Muscle layer of duodenum (tissue), 2 donors: Measurements from ENCODE around the gene MYZAP.
"Not testable (repeated sequence)": the region's sequence is repeated elsewhere in the genome, so short reads cannot be mapped to it uniquely, and the experiment has no call there.

Source experiments
- H3K27ac ChIP-seq: one replicate; pipeline ENCODE4 v1.7.0; 2013; ENCODE audit warnings: mild to moderate bottlenecking, low read length
- H3K27me3 ChIP-seq: one replicate; pipeline ENCODE4 v1.7.0; 2013; ENCODE audit warnings: low read depth, mild to moderate bottlenecking, control low read depth, low read length
- H3K36me3 ChIP-seq, 2 donors: one replicate each; pipeline ENCODE4 v1.7.0; 2013; ENCODE audit warnings: low read length in 2 of 2, control low read depth in 1 of 2, mild to moderate bottlenecking in 1 of 2; ENCODE audit not compliant: insufficient read depth in 2 of 2, control insufficient read depth in 1 of 2
- H3K4me1 ChIP-seq, 2 donors: one replicate each; pipeline ENCODE4 v1.7.0; 2013; ENCODE audit warnings: low read length in 2 of 2, mild to moderate bottlenecking in 2 of 2, control low read depth in 1 of 2, moderate library complexity in 1 of 2; ENCODE audit not compliant: insufficient read depth in 2 of 2, control insufficient read depth in 1 of 2
- H3K4me3 ChIP-seq, 2 donors: one replicate each; pipeline ENCODE4 v1.7.0; 2013; ENCODE audit warnings: low read length in 2 of 2, low read depth in 1 of 2, mild to moderate bottlenecking in 1 of 2
- H3K9me3 ChIP-seq, 2 donors: one replicate each; pipeline ENCODE4 v1.7.0; 2013; ENCODE audit warnings: low read length in 2 of 2, control low read depth in 1 of 2, mild to moderate bottlenecking in 1 of 2; ENCODE audit not compliant: control insufficient read depth in 1 of 2
- donor health status: healthy.

The MYZAP gene

GRCh38 chr15:57606816-57607215, 15.1 kb downstream of the MYZAP start:
- H3K4me3 ChIP-seq, result no peak overlapping the region
- no peaks in the 10 kb centered on the region for H3K36me3 ChIP-seq
- H3K27me3 ChIP-seq, result no peaks in the 10 kb centered on the region
- H3K27ac ChIP-seq, result peak overlapping the region; percentile 36
- no peaks in the 10 kb centered on the region for H3K9me3 ChIP-seq
- peaks cover 6 to 10% of the 10 kb centered on the region in 2 donors for H3K4me1 ChIP-seq

- H3K27ac ChIP-seq, result peak overlapping the region; percentile 36
- peaks cover 12 to 17% of the 10 kb centered on the region in 2 donors for H3K4me1 ChIP-seq
- H3K4me3 ChIP-seq, result no peak overlapping the region
- H3K9me3 ChIP-seq, result no peaks in the 10 kb centered on the region
- no peaks in the 10 kb centered on the region for H3K27me3 ChIP-seq
- no peaks in the 10 kb centered on the region for H3K36me3 ChIP-seq
Measured at GRCh38 chr15:57607570-57608000, 15.9 kb downstream of the MYZAP start.

- Histone ChIP-seq H3K36me3 (no peaks in the 10 kb centered on the region), H3K27ac (peak overlapping the region; percentile 72), H3K9me3 (no peaks in the 10 kb centered on the region), H3K4me3 (no peak overlapping the region), H3K27me3 (no peaks in the 10 kb centered on the region), H3K4me1 (peaks cover 12 to 17% of the 10 kb centered on the region in 2 donors)
Measured at GRCh38 chr15:57609805-57610529, 18.3 kb downstream of the MYZAP start.

GRCh38 chr15:57611123-57611522, 19.4 kb downstream of the MYZAP start:
- Histone ChIP-seq H3K4me3 (no peak overlapping the region), H3K9me3 (no peaks in the 10 kb centered on the region), H3K27ac (peak overlapping the region; percentile 59), H3K27me3 (no peaks in the 10 kb centered on the region), H3K4me1 (peaks cover 12 to 17% of the 10 kb centered on the region in 2 donors), H3K36me3 (no peaks in the 10 kb centered on the region)

GRCh38 chr15:57611938-57612337, 20.2 kb downstream of the MYZAP start:
- H3K4me3 ChIP-seq, result no peak overlapping the region
- H3K4me1 ChIP-seq, result peaks cover 10 to 17% of the 10 kb centered on the region in 2 donors
- no peaks in the 10 kb centered on the region for H3K36me3 ChIP-seq
- no peaks in the 10 kb centered on the region for H3K27me3 ChIP-seq
- no peaks in the 10 kb centered on the region for H3K9me3 ChIP-seq
- peak overlapping the region; percentile 59 for H3K27ac ChIP-seq

- H3K4me1 ChIP-seq, result peaks cover 5 to 17% of the 10 kb centered on the region in 2 donors
Measured at GRCh38 chr15:57614241-57614640, 22.5 kb downstream of the MYZAP start.

GRCh38 chr15:57615951-57616496, 24.3 kb downstream of the MYZAP start:
- not testable (repeated sequence) for H3K4me3 ChIP-seq, H3K27me3 ChIP-seq, H3K27ac ChIP-seq, H3K36me3 ChIP-seq, H3K9me3 ChIP-seq
- H3K4me1 ChIP-seq, result peaks cover 5 to 12% of the 10 kb centered on the region in 2 donors

More at GRCh38 chr15:57614241-57614640, 22.5 kb downstream of the MYZAP start:
- Histone ChIP-seq H3K27ac (no peak overlapping the region), H3K4me3 (no peak overlapping the region), H3K36me3 (no peaks in the 10 kb centered on the region), H3K9me3 (no peaks in the 10 kb centered on the region), H3K27me3 (no peaks in the 10 kb centered on the region)

- Histone ChIP-seq H3K27me3 (no peaks in the 10 kb centered on the region), H3K36me3 (no peaks in the 10 kb centered on the region), H3K4me3 (no peak overlapping the region), H3K4me1 (no peaks in the 10 kb centered on the region), H3K27ac (no peak overlapping the region), H3K9me3 (no peaks in the 10 kb centered on the region)
Measured at GRCh38 chr15:57618325-57618724, 26.6 kb downstream of the MYZAP start.

GRCh38 chr15:57619746-57620145, 28.0 kb downstream of the MYZAP start:
- H3K36me3 ChIP-seq, result peaks cover 0 to 3% of the 10 kb centered on the region in 2 donors
- no peaks in the 10 kb centered on the region for H3K27me3 ChIP-seq
- H3K9me3 ChIP-seq, result no peaks in the 10 kb centered on the region
- H3K27ac ChIP-seq, result no peak overlapping the region
- H3K4me3 ChIP-seq, result no peak overlapping the region
- H3K4me1 ChIP-seq, result no peaks in the 10 kb centered on the region

GRCh38 chr15:57624730-57625129, 33.0 kb downstream of the MYZAP start:
- Histone ChIP-seq H3K4me1 (peaks cover 0 to 8% of the 10 kb centered on the region in 2 donors), H3K27ac (no peak overlapping the region), H3K27me3 (no peaks in the 10 kb centered on the region), H3K9me3 (no peaks in the 10 kb centered on the region), H3K4me3 (no peak overlapping the region), H3K36me3 (peaks cover 0 to 3% of the 10 kb centered on the region in 2 donors)

GRCh38 chr15:57625703-57626448, 34.2 kb downstream of the MYZAP start:
- Histone ChIP-seq H3K9me3 (no peaks in the 10 kb centered on the region), H3K4me3 (no peak overlapping the region), H3K36me3 (peaks cover 0 to 3% of the 10 kb centered on the region in 2 donors), H3K27me3 (no peaks in the 10 kb centered on the region), H3K27ac (no peak overlapping the region), H3K4me1 (peaks cover 0 to 8% of the 10 kb centered on the region in 2 donors)
